GM12873 (cell line): ENCODE results near the gene DNAI1.

Experiments
- TF ChIP-seq, protein P1 (sequence below): IDR thresholded peaks from 2 replicates; pipeline ENCODE4 v1.5.1; 2012; ENCODE audit warnings: low read depth, mild to moderate bottlenecking, moderate library complexity, low read length, control low read depth; ENCODE audit not compliant: insufficient read depth; ENCODE audit errors: missing control alignments

The DNAI1 gene

DNA sequence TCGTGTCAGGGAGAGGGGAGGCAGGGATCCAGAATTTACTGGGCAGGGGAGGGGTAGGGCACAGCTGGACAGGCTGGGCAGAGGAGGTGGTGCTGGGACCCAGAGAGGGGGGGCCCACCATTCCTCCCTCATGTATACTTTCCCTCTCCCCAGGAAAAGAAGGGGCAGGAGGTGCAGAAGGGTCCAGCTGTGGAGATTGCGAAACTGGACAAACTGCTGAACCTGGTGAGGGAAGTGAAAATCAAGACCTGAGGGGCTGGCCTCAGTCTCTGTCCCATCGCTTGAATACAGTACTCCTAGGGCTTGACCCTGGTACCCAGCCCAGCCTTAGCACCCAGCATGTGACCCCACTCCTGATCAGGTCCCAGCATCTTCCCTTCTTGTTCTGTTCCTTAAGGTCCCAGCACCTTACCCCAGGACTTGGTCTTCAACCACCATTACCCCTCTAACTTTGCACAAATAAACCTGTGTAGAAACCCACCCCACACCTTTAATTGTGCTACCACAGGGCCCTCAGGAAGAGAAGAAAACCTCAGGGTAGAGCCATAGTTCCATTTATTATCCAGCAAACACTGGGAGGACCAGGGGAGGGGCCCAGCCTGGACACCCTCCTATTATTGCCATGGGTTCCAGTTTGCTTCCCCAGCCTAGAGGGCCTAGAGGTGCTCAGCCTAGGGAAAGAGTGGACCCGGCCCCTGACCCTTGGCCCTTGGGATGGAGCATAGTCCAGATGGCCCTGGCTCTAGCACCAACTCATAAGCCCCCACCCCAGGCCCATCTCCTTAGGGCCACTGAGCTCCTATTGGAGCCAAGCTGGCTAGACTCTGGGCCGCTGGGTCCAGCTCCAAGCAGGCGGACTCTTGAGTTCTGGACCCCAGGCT lies 62.1 kb downstream of the DNAI1 start:
- TF ChIP-seq, protein P1, sequence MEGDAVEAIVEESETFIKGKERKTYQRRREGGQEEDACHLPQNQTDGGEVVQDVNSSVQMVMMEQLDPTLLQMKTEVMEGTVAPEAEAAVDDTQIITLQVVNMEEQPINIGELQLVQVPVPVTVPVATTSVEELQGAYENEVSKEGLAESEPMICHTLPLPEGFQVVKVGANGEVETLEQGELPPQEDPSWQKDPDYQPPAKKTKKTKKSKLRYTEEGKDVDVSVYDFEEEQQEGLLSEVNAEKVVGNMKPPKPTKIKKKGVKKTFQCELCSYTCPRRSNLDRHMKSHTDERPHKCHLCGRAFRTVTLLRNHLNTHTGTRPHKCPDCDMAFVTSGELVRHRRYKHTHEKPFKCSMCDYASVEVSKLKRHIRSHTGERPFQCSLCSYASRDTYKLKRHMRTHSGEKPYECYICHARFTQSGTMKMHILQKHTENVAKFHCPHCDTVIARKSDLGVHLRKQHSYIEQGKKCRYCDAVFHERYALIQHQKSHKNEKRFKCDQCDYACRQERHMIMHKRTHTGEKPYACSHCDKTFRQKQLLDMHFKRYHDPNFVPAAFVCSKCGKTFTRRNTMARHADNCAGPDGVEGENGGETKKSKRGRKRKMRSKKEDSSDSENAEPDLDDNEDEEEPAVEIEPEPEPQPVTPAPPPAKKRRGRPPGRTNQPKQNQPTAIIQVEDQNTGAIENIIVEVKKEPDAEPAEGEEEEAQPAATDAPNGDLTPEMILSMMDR = no peak

DNA sequence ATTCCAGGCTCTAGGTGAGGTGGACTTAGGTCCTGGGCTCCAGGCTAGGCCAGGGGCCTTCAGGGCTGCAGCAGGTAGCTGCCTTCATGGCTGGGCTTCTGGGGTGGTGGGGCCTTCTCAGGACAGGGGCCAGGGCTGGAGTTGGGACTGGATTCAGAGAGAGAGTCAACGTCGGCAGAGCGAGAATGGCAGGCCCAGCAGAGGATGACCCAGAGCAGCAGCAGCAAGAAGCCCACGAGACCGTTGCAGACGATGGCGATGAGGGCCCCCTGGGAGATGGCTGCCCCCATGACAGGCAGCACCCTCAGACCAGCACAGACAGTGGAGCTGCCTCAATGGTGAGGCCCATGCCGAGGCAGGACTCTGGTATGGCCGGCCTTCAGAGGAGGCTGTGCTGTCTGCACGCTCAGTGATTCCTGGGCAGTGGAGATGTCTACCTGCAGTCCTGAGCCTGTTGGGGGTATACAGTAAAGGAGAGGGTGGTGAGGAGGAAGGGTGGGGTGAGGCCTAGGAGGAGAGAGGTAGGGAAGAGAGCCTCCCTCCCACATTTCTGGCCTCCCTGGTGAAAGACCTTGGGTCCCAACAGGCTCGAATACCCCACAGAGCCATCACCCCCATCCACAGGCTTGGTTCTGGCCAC lies 62.9 kb downstream of the DNAI1 start:
- TF ChIP-seq, protein P1 = no peak

DNA sequence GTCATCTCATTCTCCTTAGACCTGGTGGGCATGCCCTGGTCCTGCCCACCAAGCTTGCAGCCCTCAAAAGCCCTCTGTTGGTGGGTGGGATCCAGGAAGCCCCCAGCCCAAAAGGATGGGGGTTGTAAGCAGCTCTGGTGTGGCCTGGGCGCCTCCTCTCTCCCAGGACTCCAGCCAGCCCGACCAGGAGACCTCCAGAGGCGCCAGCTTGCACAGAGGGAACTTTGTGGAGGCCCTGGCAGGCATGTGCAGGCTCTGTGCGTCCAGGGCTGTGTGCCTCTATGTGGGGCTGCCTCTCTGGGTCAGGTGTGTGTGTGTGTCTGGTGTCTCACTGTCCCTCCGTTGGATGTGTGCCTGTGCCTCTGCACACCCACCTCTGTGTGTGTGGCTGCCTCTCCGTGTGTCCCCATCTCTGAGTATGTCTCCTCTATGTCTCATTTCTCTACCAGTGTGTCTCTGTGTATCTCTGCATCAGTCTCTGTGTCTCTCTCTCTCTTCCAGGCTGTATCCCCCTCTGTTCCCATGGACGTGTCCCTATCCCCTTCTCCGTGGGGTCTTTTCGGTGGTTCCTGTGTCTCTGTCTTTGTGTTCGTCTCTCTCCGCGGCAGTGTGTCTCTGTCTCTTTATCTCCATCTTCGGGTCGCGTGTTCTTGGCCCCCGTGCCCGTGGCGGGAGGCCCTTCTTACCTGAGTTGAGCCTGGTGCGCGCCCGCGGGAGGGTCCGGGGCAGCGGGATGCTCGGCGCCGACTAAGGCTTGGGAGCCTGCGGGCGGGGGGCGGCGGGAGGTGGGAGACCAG lies 63.7 kb downstream of the DNAI1 start:
- TF ChIP-seq, protein P1 = no peak

DNA sequence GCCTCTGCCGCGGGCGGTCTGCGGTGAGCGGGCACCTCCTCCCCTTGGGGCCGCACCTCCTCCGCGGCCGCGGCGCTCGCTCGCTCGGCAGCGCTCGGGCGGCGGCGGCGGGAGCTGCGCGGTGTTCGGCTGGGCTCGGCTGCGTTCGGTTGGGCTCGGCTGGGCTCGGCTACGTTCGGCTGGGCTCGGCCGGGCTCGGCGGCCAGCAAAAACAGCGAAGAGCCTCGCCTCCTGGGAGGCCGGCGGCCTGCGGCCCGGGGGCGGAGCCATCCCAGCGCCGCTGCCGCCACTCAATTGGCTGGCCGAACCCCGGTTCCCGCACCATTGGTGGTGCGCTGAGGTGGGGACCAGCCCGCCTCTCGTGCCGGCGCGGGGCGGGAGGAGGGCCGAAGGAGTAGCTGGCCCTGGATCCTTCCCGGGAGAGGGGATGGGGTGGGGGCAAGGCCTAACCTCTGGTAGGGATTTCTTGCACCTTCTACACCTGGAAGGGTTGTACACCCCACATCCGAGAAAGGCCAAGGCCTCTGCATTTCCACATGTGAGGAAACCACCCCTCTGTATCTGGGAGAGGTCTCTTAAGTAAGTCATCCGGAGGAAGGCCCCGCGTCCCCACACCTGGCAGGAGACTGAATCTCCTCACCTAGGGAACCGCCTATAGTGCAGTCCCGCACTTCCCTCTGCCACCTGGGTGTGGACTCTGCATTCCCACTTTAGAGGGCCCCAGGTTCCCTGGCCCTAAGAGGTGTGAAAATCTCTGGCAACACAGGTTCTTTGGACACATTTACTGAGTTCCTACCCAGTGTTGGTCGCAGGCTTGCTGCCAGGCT lies 64.6 kb downstream of the DNAI1 start, which contains the start of gene ENHO:
ENHO (minus strand) TSS at position 20 of the 827 bp plus-strand sequence. CDS start 1,295 bp downstream, outside the sequence.
- TF ChIP-seq, protein P1 = no peak

DNA sequence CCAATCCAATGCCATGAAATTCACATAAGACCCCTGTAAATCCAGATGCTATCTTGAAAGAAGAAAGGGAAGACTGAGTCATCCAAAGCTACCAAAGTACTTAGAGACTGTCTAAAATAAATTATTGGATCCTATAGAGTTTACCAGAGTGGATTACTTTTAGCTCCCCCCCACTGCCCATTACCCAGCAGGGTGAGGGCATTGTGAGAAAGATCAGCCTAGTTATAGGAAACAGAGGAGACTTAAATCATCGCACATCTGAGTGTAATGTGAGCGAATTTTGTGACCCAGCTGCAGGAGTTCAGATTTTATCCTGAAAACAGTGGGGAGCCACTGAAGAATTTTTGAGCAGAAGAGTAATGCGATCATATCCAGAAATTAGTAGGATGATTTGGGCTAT lies 65.7 kb downstream of the DNAI1 start:
- TF ChIP-seq, protein P1 = no peak

DNA sequence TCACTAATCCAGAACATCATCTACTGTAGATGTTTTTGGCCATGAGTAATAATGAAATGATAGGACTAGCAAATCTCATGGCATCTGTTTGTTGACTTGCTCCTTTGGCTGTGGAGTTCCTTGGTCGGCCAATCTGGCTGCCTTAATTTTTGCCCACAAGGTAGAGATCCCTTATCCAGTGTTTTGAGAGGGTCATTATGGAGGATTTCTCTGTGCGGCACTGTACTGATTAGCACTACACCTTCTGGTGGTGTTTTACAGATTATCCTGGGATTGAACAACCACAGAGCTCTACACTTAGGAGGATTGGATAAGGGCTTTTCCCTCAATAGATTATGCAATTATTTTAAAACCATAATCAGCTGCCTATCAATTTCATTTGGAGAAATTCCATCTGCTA lies 67.4 kb downstream of the DNAI1 start:
- TF ChIP-seq, protein P1 = no peak
